Neural progenitor cell (in vitro differentiated cells): ENCODE data around the gene P2RX1. TPM values are rescaled to one million over a fixed set of nuclear protein-coding genes. Genes with fewer than 3 reads are reported as not detected.

Source experiments
- DNase-seq: peaks from one replicate; pipeline ENCODE4 v3.0.0-alpha.2; 2016; ENCODE audit warnings: low spot score
- H2AFZ ChIP-seq: fragments of 200-600 bp; sonication (generic); replicated peaks from 2 replicates; pipeline ENCODE4 v1.6.1; 2016; ENCODE audit warnings: antibody characterized with exemption
- H3F3A ChIP-seq: fragments of 200-600 bp; sonication (generic); 2 replicates; pipeline ENCODE4 v1.6.1; 2016; ENCODE audit warnings: antibody characterized with exemption, low read depth
- H3K27ac ChIP-seq: fragments of 200-600 bp; sonication (generic); 2 replicates; pipeline ENCODE4 v1.5.1; 2016; ENCODE audit warnings: mild to moderate bottlenecking
- H3K27me3 ChIP-seq: fragments of 200-600 bp; sonication (generic); 2 replicates; pipeline ENCODE4 v1.6.1; 2016; ENCODE audit warnings: mild to moderate bottlenecking, moderate library complexity
- H3K36me3 ChIP-seq: fragments of 200-600 bp; sonication (generic); 2 replicates; pipeline ENCODE4 v1.5.1; 2016
- H3K4me1 ChIP-seq: fragments of 200-600 bp; sonication (generic); 2 replicates; pipeline ENCODE4 v1.6.1; 2016; ENCODE audit warnings: mixed run types
- H3K4me2 ChIP-seq: fragments of 200-600 bp; sonication (generic); 2 replicates; pipeline ENCODE4 v1.6.1; 2016
- H3K4me3 ChIP-seq: fragments of 200-600 bp; sonication (generic); 2 replicates; pipeline ENCODE4 v1.5.1; 2016
- H3K79me2 ChIP-seq: fragments of 200-600 bp; sonication (generic); 2 replicates; pipeline ENCODE4 v1.6.1; 2016; ENCODE audit warnings: low read depth
- H3K9ac ChIP-seq: fragments of 200-600 bp; sonication (generic); 2 replicates; pipeline ENCODE4 v1.6.1; 2016
- H3K9me3 ChIP-seq: fragments of 200-600 bp; sonication (generic); 2 replicates; pipeline ENCODE4 v1.5.1; 2016; ENCODE audit warnings: low read depth
- H4K20me1 ChIP-seq: fragments of 200-600 bp; sonication (generic); 2 replicates; pipeline ENCODE4 v1.6.1; 2016; ENCODE audit warnings: low read depth
- H3K27ac Mint-ChIP-seq: 3 replicates; pipeline ENCODE4 v1.8.0; 2021; ENCODE audit warnings: mixed read lengths
- H3K27me3 Mint-ChIP-seq: 2 replicates; pipeline ENCODE4 v1.8.0; 2022; ENCODE audit warnings: low read depth, mild to moderate bottlenecking, inconsistent platforms, moderate library complexity, mixed read lengths; ENCODE audit not compliant: insufficient read depth
- H3K36me3 Mint-ChIP-seq: 3 replicates; pipeline ENCODE4 v1.8.0; 2021; ENCODE audit warnings: mixed read lengths
- H3K4me1 Mint-ChIP-seq: 3 replicates; pipeline ENCODE4 v1.8.0; 2021; ENCODE audit warnings: mixed read lengths
- H3K4me3 Mint-ChIP-seq: 3 replicates; pipeline ENCODE4 v1.8.0; 2021; ENCODE audit warnings: mild to moderate bottlenecking, moderate library complexity, mixed read lengths
- H3K9me3 Mint-ChIP-seq: 3 replicates; pipeline ENCODE4 v1.8.0; 2020; ENCODE audit warnings: mixed read lengths
- CTCF ChIP-seq: fragments of 200-600 bp; sonication (generic); IDR thresholded peaks from 2 replicates; pipeline ENCODE4 v1.5.1; 2017; ENCODE audit warnings: antibody characterized with exemption, mild to moderate bottlenecking
- EZH2 ChIP-seq: fragments of 200-600 bp; sonication (generic); IDR thresholded peaks from 2 replicates; pipeline ENCODE4 v1.6.1; 2017; ENCODE audit warnings: antibody characterized with exemption, mild to moderate bottlenecking, moderate library complexity
- EZH2phosphoT487 ChIP-seq: fragments of 200-600 bp; sonication (generic); IDR thresholded peaks from 2 replicates; pipeline ENCODE4 v1.6.1; 2017; ENCODE audit warnings: antibody characterized with exemption
- total RNA-seq: library from RNA; depleted of rRNA; stranded (reverse); fragments of >200 nt; gene quantifications from 2 replicates; pipeline ENCODE4 v1.2.3, GENCODE V29; 2015; ENCODE audit warnings: low replicate concordance

The P2RX1 gene
- total RNA-seq, 1 donor from 2014 or later: not detected

- H2AFZ ChIP-seq: no peak overlapping the region
- H3K79me2 ChIP-seq: no peaks in the 10 kb centered on the region
- no peaks in the 10 kb centered on the region for H4K20me1 ChIP-seq
- H3K27me3 Mint-ChIP-seq: peaks cover 61% of the 10 kb centered on the region
- no peak overlapping the region for H3K9ac ChIP-seq
- H3F3A ChIP-seq: peaks cover 22% of the 10 kb centered on the region
- no peak for DNase-seq
- no peak overlapping the region for H3K4me2 ChIP-seq
- peaks cover 61% of the 10 kb centered on the region for H3K27me3 ChIP-seq
- no peaks in the 10 kb centered on the region for H3K9me3 ChIP-seq
- H3K36me3 ChIP-seq: no peaks in the 10 kb centered on the region
- H3K4me1 ChIP-seq: peaks cover 6% of the 10 kb centered on the region
- H3K4me3 ChIP-seq: no peak overlapping the region
- no peak overlapping the region for H3K27ac Mint-ChIP-seq
- peaks cover 26% of the 10 kb centered on the region for H3K4me1 Mint-ChIP-seq
- H3K9me3 Mint-ChIP-seq: no peaks in the 10 kb centered on the region
- no peaks in the 10 kb centered on the region for H3K36me3 Mint-ChIP-seq
- no peak for TF ChIP-seq EZH2
- no peak for TF ChIP-seq EZH2phosphoT487
- TF ChIP-seq CTCF: no peak
- no peak overlapping the region for H3K27ac ChIP-seq
- H3K4me3 Mint-ChIP-seq: no peak overlapping the region
These were observed 45.3 kb upstream of the P2RX1 start for GRCh38 chr17:3961564-3962047.

GRCh38 chr17:3960764-3961163, 44.5 kb upstream of the P2RX1 start:
- Histone ChIP-seq H3K9me3 (no peaks in the 10 kb centered on the region), H4K20me1 (no peaks in the 10 kb centered on the region), H3K79me2 (no peaks in the 10 kb centered on the region), H3K4me3 (no peak overlapping the region), H3K9ac (no peak overlapping the region), H3F3A (peaks cover 22% of the 10 kb centered on the region), H3K27ac (no peak overlapping the region), H3K4me1 (peaks cover 7% of the 10 kb centered on the region), H3K27me3 (peaks cover 58% of the 10 kb centered on the region), H3K36me3 (no peaks in the 10 kb centered on the region), H2AFZ (no peak overlapping the region), H3K4me2 (no peak overlapping the region)
- Mint-ChIP-seq H3K4me3 (no peak overlapping the region), H3K27me3 (peaks cover 57% of the 10 kb centered on the region), H3K27ac (no peak overlapping the region), H3K36me3 (no peaks in the 10 kb centered on the region), H3K9me3 (no peaks in the 10 kb centered on the region), H3K4me1 (peaks cover 34% of the 10 kb centered on the region)
- DNase-seq: no peak
- no peak for TF ChIP-seq EZH2phosphoT487
- TF ChIP-seq CTCF: no peak
- TF ChIP-seq EZH2: no peak

DNA sequence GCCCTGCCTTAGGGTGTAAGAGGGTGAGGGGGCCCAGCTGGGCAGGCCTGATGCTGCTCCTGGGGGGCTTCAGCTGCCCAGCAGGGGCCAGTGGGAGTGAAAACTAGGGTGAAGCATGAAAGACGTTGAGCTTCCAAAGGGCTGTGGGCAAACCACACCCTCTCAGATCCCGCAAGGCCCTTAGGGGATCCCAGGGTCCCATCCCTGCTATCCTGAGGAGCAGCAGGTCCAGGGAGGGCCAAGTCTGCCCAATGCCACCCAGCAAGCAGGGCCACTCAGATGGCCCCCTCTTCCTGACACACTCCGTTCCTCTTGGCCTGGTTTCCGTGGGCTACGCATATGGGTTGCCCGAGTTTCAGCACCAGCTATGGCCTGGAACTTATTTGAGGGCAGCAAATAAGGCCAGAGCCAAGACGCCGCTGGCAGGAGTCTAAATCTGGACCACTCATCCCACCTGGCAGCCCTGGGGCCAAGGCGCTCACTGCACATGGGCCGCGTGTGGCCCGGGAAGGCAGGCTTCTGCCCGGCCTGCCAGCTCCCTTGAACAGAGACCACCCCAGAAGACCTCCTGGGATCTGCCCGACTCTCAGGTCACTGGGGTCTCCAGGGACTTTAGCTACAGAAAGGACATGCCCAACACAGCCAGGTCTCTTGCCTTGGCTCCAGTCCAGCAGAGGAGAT, 43.8 kb upstream of the P2RX1 start:
- Histone ChIP-seq H3K4me2 (no peak overlapping the region), H3K4me1 (peaks cover 6% of the 10 kb centered on the region), H3K9me3 (no peaks in the 10 kb centered on the region), H3K36me3 (no peaks in the 10 kb centered on the region), H3K27me3 (peaks cover 51% of the 10 kb centered on the region), H2AFZ (no peak overlapping the region), H3F3A (peaks cover 18% of the 10 kb centered on the region), H4K20me1 (no peaks in the 10 kb centered on the region), H3K27ac (no peak overlapping the region), H3K9ac (no peak overlapping the region), H3K79me2 (no peaks in the 10 kb centered on the region), H3K4me3 (no peak overlapping the region)
- no peaks in the 10 kb centered on the region for H3K9me3 Mint-ChIP-seq
- no peak for TF ChIP-seq CTCF
- no peak for TF ChIP-seq EZH2phosphoT487
- no peak for TF ChIP-seq EZH2
- no peak overlapping the region for H3K27ac Mint-ChIP-seq
- H3K27me3 Mint-ChIP-seq: peaks cover 50% of the 10 kb centered on the region
- DNase-seq: no peak
- H3K4me3 Mint-ChIP-seq: no peak overlapping the region
- no peaks in the 10 kb centered on the region for H3K36me3 Mint-ChIP-seq
- peaks cover 28% of the 10 kb centered on the region for H3K4me1 Mint-ChIP-seq
